ENCODE measurements around the gene SCP2.
"Not testable (repeated sequence)": the region's sequence is repeated elsewhere in the genome, so short reads cannot be mapped to it uniquely, and the experiment has no call there.

Gene SCP2

GRCh38 chr1:52967666-52968065, 40.6 kb downstream of the SCP2 start:
- in situ Hi-C loops (cut with HindIII; ENCODE audit: low sequenced_read_pairs): no loop called here

- in situ Hi-C loops (cut with HindIII; ENCODE audit: low sequenced_read_pairs): not testable (repeated sequence)
These were observed 42.2 kb downstream of the SCP2 start for GRCh38 chr1:52969234-52969633.

- in situ Hi-C loops (cut with HindIII; ENCODE audit: low sequenced_read_pairs): no loop called here
These were observed 43.1 kb downstream of the SCP2 start for GRCh38 chr1:52970149-52970548.

GRCh38 chr1:52973841-52974240, 46.8 kb downstream of the SCP2 start:
- in situ Hi-C loops (cut with HindIII; ENCODE audit: low sequenced_read_pairs): no loop called here

GRCh38 chr1:52976183-52977035, 49.3 kb downstream of the SCP2 start:
- in situ Hi-C loops (cut with HindIII; ENCODE audit: low sequenced_read_pairs): no loop called here

GRCh38 chr1:52978045-52978444, 51.0 kb downstream of the SCP2 start:
- in situ Hi-C loops (cut with HindIII; ENCODE audit: low sequenced_read_pairs): no loop called here

- in situ Hi-C loops (cut with HindIII; ENCODE audit: low sequenced_read_pairs): not testable (repeated sequence)
These were observed 65.7 kb downstream of the SCP2 start for GRCh38 chr1:52992733-52993132.

- in situ Hi-C loops (cut with HindIII; ENCODE audit: low sequenced_read_pairs): no loop called here
These were observed 67.6 kb downstream of the SCP2 start for GRCh38 chr1:52994656-52995055.

- in situ Hi-C loops (cut with HindIII; ENCODE audit: low sequenced_read_pairs): no loop called here
These were observed 69.6 kb downstream of the SCP2 start for GRCh38 chr1:52996653-52997052.

- in situ Hi-C loops (cut with HindIII; ENCODE audit: low sequenced_read_pairs): no loop called here
These were observed 74.1 kb downstream of the SCP2 start for GRCh38 chr1:53001128-53001527.

- in situ Hi-C loops (cut with HindIII; ENCODE audit: low sequenced_read_pairs): not testable (repeated sequence)
These were observed 79.5 kb downstream of the SCP2 start for GRCh38 chr1:53006612-53007011.

- in situ Hi-C loops (cut with HindIII; ENCODE audit: low sequenced_read_pairs): not testable (repeated sequence)
These were observed 83.2 kb downstream of the SCP2 start for GRCh38 chr1:53010247-53010646.

- in situ Hi-C loops (cut with HindIII; ENCODE audit: low sequenced_read_pairs): no loop called here
These were observed 84.1 kb downstream of the SCP2 start for GRCh38 chr1:53011175-53011574.

GRCh38 chr1:53014791-53015507, 87.9 kb downstream of the SCP2 start:
- in situ Hi-C loops (cut with HindIII; ENCODE audit: low sequenced_read_pairs): no loop called here

GRCh38 chr1:53015508-53015860, 88.4 kb downstream of the SCP2 start:
- in situ Hi-C loops (cut with HindIII; ENCODE audit: low sequenced_read_pairs): no loop called here

GRCh38 chr1:53016705-53017104, 89.6 kb downstream of the SCP2 start:
- in situ Hi-C loops (cut with HindIII; ENCODE audit: low sequenced_read_pairs): no loop called here

GRCh38 chr1:53020588-53020987, 93.5 kb downstream of the SCP2 start:
- in situ Hi-C loops (cut with HindIII; ENCODE audit: low sequenced_read_pairs): no loop called here

- in situ Hi-C loops (cut with HindIII; ENCODE audit: low sequenced_read_pairs): no loop called here
These were observed 95.1 kb downstream of the SCP2 start for GRCh38 chr1:53022179-53022578.

GRCh38 chr1:53023546-53023945, 96.5 kb downstream of the SCP2 start:
- in situ Hi-C loops (cut with HindIII; ENCODE audit: low sequenced_read_pairs): no loop called here

GRCh38 chr1:53024117-53024516, 97.0 kb downstream of the SCP2 start:
- in situ Hi-C loops (cut with HindIII; ENCODE audit: low sequenced_read_pairs): no loop called here

GRCh38 chr1:53025034-53025768, 98.1 kb downstream of the SCP2 start:
- in situ Hi-C loops (cut with HindIII; ENCODE audit: low sequenced_read_pairs): no loop called here

- in situ Hi-C loops (cut with HindIII; ENCODE audit: low sequenced_read_pairs): no loop called here
These were observed 98.7 kb downstream of the SCP2 start for GRCh38 chr1:53025769-53026112.
